Measurements from ENCODE around the gene ADPRM. TPM values are rescaled to one million over a fixed set of nuclear protein-coding genes. Genes with fewer than 3 reads are reported as not detected.

Gene ADPRM
- total RNA-seq, 4 donors from 2014 or later, result 5.2 to 39.2 (median 26.5) TPM

DNA sequence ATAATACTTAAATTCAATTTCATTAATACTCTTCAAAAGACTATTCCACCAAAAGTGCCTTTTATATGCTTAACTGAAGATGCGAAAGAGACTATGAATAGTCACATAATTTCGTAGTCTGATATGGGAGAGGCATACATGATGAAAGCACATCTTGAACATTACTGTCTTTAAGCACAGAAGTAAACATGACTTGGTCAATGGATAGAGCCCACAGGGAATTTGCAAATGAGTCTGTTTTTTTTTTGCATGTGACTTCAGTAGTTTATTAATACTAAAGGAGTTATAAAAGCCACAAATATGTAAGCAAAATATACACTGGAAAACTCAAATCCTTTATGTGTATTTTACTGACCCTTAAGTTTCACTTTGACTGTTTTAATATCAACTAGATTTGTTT lies 15.9 kb downstream of the ADPRM start:
- Histone ChIP-seq H3K4me3 (no peak overlapping the region), H3K27ac (no peak overlapping the region), H3K4me1 (no peaks in the 10 kb centered on the region), H3K36me3 (peaks cover 3 to 55% of the 10 kb centered on the region in 2 donors), H3K27me3 (no peaks in the 10 kb centered on the region), H3K9me3 (no peaks in the 10 kb centered on the region)
- DNase-seq (no peak), ATAC-seq (no peak)
- TF ChIP-seq, protein P1, sequence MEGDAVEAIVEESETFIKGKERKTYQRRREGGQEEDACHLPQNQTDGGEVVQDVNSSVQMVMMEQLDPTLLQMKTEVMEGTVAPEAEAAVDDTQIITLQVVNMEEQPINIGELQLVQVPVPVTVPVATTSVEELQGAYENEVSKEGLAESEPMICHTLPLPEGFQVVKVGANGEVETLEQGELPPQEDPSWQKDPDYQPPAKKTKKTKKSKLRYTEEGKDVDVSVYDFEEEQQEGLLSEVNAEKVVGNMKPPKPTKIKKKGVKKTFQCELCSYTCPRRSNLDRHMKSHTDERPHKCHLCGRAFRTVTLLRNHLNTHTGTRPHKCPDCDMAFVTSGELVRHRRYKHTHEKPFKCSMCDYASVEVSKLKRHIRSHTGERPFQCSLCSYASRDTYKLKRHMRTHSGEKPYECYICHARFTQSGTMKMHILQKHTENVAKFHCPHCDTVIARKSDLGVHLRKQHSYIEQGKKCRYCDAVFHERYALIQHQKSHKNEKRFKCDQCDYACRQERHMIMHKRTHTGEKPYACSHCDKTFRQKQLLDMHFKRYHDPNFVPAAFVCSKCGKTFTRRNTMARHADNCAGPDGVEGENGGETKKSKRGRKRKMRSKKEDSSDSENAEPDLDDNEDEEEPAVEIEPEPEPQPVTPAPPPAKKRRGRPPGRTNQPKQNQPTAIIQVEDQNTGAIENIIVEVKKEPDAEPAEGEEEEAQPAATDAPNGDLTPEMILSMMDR (IDR thresholded peaks at IDR 0.05 in 4 of 5, conservative IDR thresholded peaks at IDR 0.05 in 1 of 5), result no peak
- in situ Hi-C loops (cut with MboI; ENCODE audit: low sequenced_read_pairs in 4 of 4) (no loop called here), intact Hi-C loops (cut with DNase I; ENCODE audit: low total_unique reads) (no loop called here)

DNA sequence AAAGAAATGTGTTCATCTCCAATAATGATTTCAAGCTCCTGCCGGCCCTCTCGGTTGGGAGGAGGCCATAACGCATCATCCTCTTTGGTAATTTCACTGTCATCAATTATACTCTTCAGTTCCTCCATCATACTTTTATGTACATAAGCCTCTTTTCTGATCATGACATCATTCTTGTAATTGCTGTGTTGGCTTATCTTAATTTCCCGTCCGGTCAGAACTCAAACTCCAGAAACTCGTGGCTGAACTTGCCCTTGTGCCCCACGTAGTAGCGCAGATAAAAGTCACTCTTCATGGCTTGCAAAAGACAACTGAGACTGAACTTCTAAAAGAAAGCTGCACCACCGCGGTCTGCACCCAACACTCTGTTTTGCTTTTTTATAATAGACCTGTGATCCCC lies 18.8 kb downstream of the ADPRM start:
- H3K4me3 ChIP-seq, result no peak overlapping the region
- no peaks in the 10 kb centered on the region for H3K4me1 ChIP-seq
- no peaks in the 10 kb centered on the region for H3K9me3 ChIP-seq
- no peaks in the 10 kb centered on the region for H3K27me3 ChIP-seq
- TF ChIP-seq, protein P1 (IDR thresholded peaks at IDR 0.05 in 4 of 5, conservative IDR thresholded peaks at IDR 0.05 in 1 of 5), result no peak
- intact Hi-C loops (cut with DNase I; ENCODE audit: low total_unique reads) (no loop called here), in situ Hi-C loops (cut with MboI; ENCODE audit: low sequenced_read_pairs in 4 of 4) (no loop called here)
- H3K36me3 ChIP-seq, result peaks cover 3 to 43% of the 10 kb centered on the region in 2 donors
- no peak for DNase-seq
- H3K27ac ChIP-seq, result no peak overlapping the region
- ATAC-seq, result no peak

DNA sequence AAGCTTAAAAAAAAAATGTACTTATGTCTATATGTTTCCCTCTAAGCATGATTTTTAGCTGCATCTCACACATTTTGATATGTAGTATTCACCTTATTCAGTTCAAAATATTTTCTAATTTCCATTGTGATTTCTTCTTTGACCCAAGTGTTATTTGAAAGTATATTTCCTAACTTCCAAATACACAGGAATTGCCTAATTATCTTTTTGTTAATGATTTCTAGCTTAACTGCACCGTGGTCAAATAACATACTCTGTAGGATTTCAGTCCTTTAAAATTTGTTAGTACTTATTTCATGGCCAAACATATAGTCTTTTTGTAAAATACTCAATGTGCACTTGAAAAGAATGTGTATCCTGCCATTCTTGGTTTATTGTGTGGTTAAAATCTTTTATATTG lies 21.2 kb downstream of the ADPRM start:
- in situ Hi-C loops (cut with MboI; ENCODE audit: low sequenced_read_pairs in 4 of 4) (no loop called here), intact Hi-C loops (cut with DNase I; ENCODE audit: low total_unique reads) (no loop called here)
- Histone ChIP-seq H3K4me3 (no peak overlapping the region), H3K36me3 (peaks cover 0 to 29% of the 10 kb centered on the region in 2 donors), H3K27me3 (no peaks in the 10 kb centered on the region), H3K27ac (no peak overlapping the region), H3K9me3 (no peaks in the 10 kb centered on the region), H3K4me1 (no peaks in the 10 kb centered on the region)
- no peak for ATAC-seq
- DNase-seq, result no peak
- TF ChIP-seq POLR2A (IDR thresholded peaks at IDR 0.05), result no peak
- TF ChIP-seq, protein P1 (IDR thresholded peaks at IDR 0.05 in 4 of 5, conservative IDR thresholded peaks at IDR 0.05 in 1 of 5), result no peak

DNA sequence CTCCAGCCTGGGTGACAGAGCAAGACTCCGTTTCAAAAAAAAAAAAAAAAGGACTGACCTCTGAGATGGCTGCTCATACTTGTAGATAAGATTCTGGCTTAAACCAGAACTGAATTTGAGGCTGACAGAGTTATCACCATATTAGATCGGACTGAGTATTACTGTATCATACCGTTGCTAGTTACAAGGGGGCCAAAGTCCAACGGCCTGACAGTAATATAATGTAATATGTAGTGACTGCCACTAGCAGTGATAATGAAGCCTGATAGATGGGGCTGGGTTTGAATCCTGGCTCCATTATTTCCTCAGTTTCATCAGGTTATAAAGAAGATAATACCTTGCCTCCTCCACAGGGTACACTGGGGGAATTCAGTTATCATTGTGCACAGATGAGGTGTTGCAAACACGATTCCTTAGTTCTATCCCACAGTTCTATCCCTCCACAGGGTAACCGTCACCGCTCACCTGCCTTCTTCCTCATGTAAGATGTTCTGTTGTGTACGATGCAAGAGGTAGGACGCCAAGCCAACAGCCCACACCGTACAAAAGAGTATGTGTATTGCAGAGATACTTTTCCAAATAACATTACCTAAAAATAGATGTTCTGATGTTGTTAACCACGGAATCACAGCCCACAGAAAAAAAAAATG lies 27.3 kb downstream of the ADPRM start:
- intact Hi-C loops (cut with DNase I; ENCODE audit: low total_unique reads), result no loop called here
- no peaks in the 10 kb centered on the region for H3K4me1 ChIP-seq
- no peaks in the 10 kb centered on the region for H3K27me3 ChIP-seq
- in situ Hi-C loops (cut with MboI; ENCODE audit: low sequenced_read_pairs in 4 of 4), result loop anchor here in 1 of 4 donors (25.0 kb wide), 1 partner anchor 1263 kb away; the partner anchor contains the start of gene ZNF18
- H3K36me3 ChIP-seq, result peaks cover 0 to 43% of the 10 kb centered on the region in 2 donors
- ATAC-seq (no peak), DNase-seq (no peak)
- TF ChIP-seq POLR2A (IDR thresholded peaks at IDR 0.05), result no peak
- TF ChIP-seq, protein P1 (IDR thresholded peaks at IDR 0.05 in 4 of 5, conservative IDR thresholded peaks at IDR 0.05 in 1 of 5), result no peak
- no peak overlapping the region for H3K4me3 ChIP-seq
- no peaks in the 10 kb centered on the region for H3K9me3 ChIP-seq
- H3K27ac ChIP-seq, result no peak overlapping the region

DNA sequence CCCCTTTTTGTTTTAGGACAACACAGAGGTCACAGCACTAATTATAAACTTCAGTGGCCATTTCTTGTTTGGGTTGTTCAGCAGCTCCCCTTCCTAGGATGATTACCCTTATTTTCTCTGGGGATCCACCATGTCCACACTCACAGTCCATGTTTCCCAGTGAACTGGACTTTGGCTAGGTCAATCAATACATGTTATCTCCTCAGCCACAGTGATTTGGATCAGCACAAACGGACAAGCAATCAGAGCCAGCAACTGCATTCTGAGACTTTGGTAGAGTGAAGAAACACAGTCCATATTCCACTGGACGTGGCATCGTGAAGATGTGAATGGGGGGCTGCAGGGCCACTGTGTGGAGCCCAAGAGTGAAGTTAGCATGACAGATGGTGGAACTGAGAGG lies 27.9 kb downstream of the ADPRM start:
- intact Hi-C loops (cut with DNase I; ENCODE audit: low total_unique reads), result no loop called here
- peaks cover 0 to 37% of the 10 kb centered on the region in 2 donors for H3K36me3 ChIP-seq
- in situ Hi-C loops (cut with MboI; ENCODE audit: low sequenced_read_pairs in 4 of 4), result loop anchor here in 1 of 4 donors (25.0 kb wide), 1 partner anchor 1262 kb away; the partner anchor contains the start of gene ZNF18
- no peak overlapping the region for H3K4me3 ChIP-seq
- DNase-seq (no peak), ATAC-seq (no peak)
- no peak overlapping the region for H3K27ac ChIP-seq
- TF ChIP-seq, protein P1 (IDR thresholded peaks at IDR 0.05 in 4 of 5, conservative IDR thresholded peaks at IDR 0.05 in 1 of 5), result no peak
- no peak for TF ChIP-seq POLR2A (IDR thresholded peaks at IDR 0.05)
- H3K4me1 ChIP-seq, result no peaks in the 10 kb centered on the region
- H3K9me3 ChIP-seq, result no peaks in the 10 kb centered on the region
- H3K27me3 ChIP-seq, result no peaks in the 10 kb centered on the region

Measured in gastrocnemius medialis (tissue), 4 donors.